MG63 (cell line): ENCODE data around the gene CPEB4. TPM values are rescaled to one million over a fixed set of nuclear protein-coding genes. Genes with fewer than 3 reads are reported as not detected.
A peak's percentile ranks its signal among the peaks of the same experiment; 100 is the strongest.

Source experiments
- DNase-seq: peaks from one replicate; pipeline ENCODE4 v3.0.0-alpha.2; 2020
- H3K27me3 ChIP-seq: fragments of 250-450 bp; sonication (Bioruptor Pico); 2 replicates; pipeline ENCODE4 v1.5.1; 2020; ENCODE audit warnings: mild to moderate bottlenecking, moderate library complexity
- H3K36me3 ChIP-seq: fragments of 250-450 bp; sonication (Bioruptor Pico); 2 replicates; pipeline ENCODE4 v1.5.1; 2020; ENCODE audit warnings: mild to moderate bottlenecking, moderate library complexity
- H3K4me3 ChIP-seq: fragments of 250-450 bp; sonication (Bioruptor Pico); 2 replicates; pipeline ENCODE4 v1.5.1; 2020; ENCODE audit warnings: mild to moderate bottlenecking, moderate library complexity
- H3K9me3 ChIP-seq: fragments of 250-450 bp; sonication (Bioruptor Pico); 2 replicates; pipeline ENCODE4 v1.5.1; 2020; ENCODE audit warnings: mild to moderate bottlenecking, moderate library complexity
- total RNA-seq: library from RNA; depleted of rRNA; stranded (reverse); fragments of >200 nt; shearing (Covaris generic); gene quantifications from 2 replicates; pipeline ENCODE4 v1.2.3, GENCODE V29; 2014; ENCODE audit warnings: low replicate concordance

The CPEB4 gene
- total RNA-seq, 1 experiment from 2014 or later = 3.6 TPM

DNA sequence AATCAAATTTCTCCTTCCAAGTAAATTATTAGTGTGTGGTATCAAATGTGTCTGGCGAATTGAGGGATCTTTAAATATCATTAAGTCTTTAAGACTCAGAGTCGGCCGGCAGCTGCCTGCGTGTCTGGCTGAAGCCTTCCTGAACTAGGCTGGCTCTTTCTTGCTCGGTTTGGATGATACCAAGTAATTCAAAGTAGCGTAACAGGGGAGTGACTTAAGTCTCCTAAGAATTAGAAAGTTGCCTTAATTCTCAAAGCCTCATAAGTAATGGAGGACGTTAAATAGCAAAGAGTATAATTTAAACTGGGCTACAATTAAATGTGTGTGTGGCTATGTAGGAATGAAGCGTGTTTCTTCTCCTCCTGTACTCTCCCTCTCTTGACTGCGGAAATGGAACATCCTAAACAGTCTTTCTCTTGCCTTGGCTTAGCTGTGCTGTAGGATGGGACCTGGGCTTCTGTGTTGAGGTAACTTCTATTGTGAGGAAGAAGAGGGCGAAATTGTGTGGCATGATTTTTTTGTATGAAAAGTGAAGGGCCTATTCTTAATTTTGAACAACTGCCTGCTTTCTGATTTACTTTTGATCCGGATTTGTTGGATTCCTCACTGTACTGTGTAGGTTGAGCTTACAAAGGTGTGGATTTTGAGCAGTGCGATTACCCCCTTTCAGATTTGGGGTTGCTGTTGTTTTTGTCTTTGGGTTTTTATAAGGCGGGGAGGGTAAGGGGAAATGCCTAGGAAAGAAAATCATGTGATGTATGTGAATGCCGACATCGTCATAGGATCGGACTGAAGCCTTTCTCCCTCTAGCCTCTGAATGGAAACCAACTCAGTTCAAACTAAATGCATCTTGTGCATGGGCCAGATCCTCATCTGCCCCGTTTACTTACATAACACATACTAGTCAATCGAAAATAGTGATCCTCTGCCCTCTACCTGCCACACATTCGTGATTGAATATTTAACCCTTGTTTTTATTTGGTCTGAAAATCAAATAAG, 29.9 kb downstream of the CPEB4 start:
- DNase-seq = peak; percentile 71
- Histone ChIP-seq H3K36me3 (no peaks in the 10 kb centered on the region), H3K4me3 (peak overlapping the region; percentile 51), H3K27me3 (no peaks in the 10 kb centered on the region), H3K9me3 (no peaks in the 10 kb centered on the region)

DNA sequence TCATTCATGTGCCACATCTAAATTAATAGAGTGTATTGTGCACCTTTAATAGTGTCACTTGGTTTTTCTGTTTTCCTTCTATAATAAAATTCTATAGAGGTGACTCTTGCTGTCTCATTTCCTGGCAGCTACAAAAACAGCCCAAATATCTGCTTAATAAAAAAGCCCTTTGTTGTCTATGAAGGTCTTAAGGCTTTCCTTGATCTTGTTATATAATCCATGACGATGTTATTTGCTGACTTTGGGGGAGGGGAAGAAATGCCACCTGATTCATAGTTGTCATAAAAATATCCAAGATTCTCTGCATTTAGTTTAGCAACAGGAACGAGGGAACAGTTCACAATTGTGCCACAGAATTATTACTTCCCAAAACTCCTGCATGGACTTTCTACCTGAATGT, 31.3 kb downstream of the CPEB4 start:
- no peak for DNase-seq
- Histone ChIP-seq H3K27me3 (no peaks in the 10 kb centered on the region), H3K36me3 (no peaks in the 10 kb centered on the region), H3K4me3 (no peak overlapping the region), H3K9me3 (no peaks in the 10 kb centered on the region)

DNA sequence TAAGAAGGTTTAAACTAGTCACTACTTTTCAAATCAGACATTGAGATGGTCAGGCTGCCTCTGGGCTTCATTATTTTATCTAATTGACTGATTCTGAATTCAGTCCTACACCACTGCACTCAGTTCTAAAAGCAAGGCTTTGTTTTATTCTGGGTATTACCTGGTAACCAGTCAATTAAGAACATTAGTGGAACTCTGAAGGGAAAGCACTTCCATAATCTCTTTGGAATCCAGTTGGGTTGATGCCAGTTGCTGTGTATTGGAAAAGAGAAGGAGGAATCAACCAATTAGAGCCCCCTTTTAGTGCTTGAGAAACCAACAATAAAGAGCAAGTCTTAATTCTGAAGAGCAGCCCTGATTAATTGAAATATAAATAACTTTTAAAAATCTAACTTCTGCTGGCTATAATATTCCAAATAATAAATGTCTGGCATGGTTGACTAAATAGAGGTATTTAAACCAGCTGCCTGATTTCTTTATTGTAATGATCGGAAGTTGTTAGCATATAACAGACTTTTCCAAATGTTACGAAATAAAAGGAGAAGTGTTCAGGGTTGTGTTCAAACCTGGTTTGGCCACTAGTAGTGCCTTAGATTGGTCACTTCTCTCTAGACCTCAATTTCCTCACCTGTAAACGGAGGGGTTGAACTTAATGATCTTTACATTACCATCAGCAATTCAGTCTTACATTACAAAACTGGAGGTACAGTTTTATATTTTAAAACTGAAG, 32.0 kb downstream of the CPEB4 start:
- no peak for DNase-seq
- no peaks in the 10 kb centered on the region for H3K27me3 ChIP-seq
- H3K36me3 ChIP-seq = no peaks in the 10 kb centered on the region
- no peak overlapping the region for H3K4me3 ChIP-seq
- no peaks in the 10 kb centered on the region for H3K9me3 ChIP-seq

DNA sequence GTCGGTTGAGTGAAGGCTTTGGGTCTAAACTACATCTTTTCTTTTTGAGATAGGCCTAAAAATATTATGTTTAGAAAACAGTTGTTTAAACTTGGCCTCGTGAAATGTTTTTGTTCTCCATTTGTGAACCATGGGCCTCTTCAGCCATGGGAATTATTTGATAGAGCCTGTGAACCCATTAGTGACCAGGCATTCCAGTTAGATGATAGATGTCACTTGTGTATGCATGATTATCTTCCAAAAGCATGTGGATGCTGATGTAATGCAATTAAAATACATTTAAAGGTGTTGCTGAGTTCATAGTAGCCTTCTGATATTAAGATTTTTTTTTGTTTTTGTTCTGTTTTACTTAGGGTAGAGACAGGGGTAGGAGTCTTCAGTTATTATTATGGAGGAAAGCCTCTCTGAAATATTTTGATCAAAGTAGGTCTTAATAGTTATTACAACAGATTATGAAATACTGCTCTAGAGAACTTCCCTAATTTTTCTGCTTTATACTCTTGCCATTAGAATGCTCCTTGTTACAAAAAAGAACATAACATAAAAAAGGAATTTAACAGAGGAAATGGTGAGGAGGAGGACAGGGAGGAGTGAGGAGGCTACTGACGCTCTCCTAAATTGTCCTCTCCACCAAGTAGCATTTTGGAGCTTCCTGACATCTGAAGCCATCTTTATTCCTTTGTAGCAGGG, 32.9 kb downstream of the CPEB4 start:
- Histone ChIP-seq H3K36me3 (no peaks in the 10 kb centered on the region), H3K27me3 (no peaks in the 10 kb centered on the region), H3K9me3 (no peaks in the 10 kb centered on the region), H3K4me3 (no peak overlapping the region)
- DNase-seq = no peak

DNA sequence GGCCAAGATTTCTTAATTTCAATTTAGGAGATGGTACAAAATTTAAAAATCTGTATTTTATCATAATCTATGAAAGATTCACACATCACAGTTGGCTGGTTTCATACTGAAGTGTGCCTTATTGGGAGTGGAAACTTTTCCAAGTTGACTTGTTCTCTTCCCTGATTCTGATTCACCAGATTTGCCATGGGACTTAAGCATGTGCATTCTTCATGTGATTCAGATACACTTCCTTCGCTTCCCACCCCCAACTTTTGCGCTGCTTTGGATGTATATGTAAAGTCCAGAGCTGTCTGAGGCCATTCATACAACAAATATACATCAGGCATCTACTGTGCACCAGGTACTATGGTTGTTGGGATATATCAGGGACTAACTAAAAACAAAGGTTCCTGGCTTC, 34.4 kb downstream of the CPEB4 start:
- H3K27me3 ChIP-seq = no peaks in the 10 kb centered on the region
- H3K36me3 ChIP-seq = no peaks in the 10 kb centered on the region
- H3K4me3 ChIP-seq = no peak overlapping the region
- no peak for DNase-seq
- no peaks in the 10 kb centered on the region for H3K9me3 ChIP-seq

- DNase-seq = no peak
- no peaks in the 10 kb centered on the region for H3K27me3 ChIP-seq
- no peaks in the 10 kb centered on the region for H3K36me3 ChIP-seq
- H3K9me3 ChIP-seq = no peaks in the 10 kb centered on the region
- H3K4me3 ChIP-seq = no peak overlapping the region
Measured at GRCh38 chr5:173923218-173924095, 35.3 kb downstream of the CPEB4 start.

DNA sequence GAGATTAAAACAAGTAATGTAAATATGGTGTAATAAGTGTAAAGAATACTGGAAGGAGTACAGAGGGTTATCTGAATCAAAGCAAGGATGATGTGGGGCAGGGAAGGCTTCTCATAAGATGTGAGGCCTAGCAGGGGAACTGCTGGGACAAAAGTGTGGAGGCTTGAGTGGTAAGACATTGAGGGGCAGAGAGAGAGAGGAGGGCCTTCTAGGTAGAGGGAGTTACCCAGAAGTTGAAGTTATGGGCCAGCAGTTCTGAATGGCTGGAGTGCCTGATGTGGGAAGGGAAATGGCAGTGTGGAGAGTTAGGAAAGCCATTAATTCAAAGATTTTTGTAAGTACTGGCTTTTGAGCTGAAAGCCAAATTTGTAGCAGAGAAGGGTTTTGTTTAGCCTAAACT, 36.8 kb downstream of the CPEB4 start:
- no peak for DNase-seq
- no peaks in the 10 kb centered on the region for H3K9me3 ChIP-seq
- no peak overlapping the region for H3K4me3 ChIP-seq
- no peaks in the 10 kb centered on the region for H3K27me3 ChIP-seq
- no peaks in the 10 kb centered on the region for H3K36me3 ChIP-seq

- H3K27me3 ChIP-seq = no peaks in the 10 kb centered on the region
- DNase-seq = peak; percentile 46
- H3K36me3 ChIP-seq = no peaks in the 10 kb centered on the region
Measured at GRCh38 chr5:173925449-173926071, 37.4 kb downstream of the CPEB4 start.

GRCh38 chr5:173926359-173926758, 38.2 kb downstream of the CPEB4 start:
- Histone ChIP-seq H3K27me3 (no peaks in the 10 kb centered on the region), H3K9me3 (no peaks in the 10 kb centered on the region), H3K36me3 (no peaks in the 10 kb centered on the region), H3K4me3 (no peak overlapping the region)
- DNase-seq = peak; percentile 56

More at GRCh38 chr5:173925449-173926071, 37.4 kb downstream of the CPEB4 start:
- no peak overlapping the region for H3K4me3 ChIP-seq
- H3K9me3 ChIP-seq = no peaks in the 10 kb centered on the region

DNA sequence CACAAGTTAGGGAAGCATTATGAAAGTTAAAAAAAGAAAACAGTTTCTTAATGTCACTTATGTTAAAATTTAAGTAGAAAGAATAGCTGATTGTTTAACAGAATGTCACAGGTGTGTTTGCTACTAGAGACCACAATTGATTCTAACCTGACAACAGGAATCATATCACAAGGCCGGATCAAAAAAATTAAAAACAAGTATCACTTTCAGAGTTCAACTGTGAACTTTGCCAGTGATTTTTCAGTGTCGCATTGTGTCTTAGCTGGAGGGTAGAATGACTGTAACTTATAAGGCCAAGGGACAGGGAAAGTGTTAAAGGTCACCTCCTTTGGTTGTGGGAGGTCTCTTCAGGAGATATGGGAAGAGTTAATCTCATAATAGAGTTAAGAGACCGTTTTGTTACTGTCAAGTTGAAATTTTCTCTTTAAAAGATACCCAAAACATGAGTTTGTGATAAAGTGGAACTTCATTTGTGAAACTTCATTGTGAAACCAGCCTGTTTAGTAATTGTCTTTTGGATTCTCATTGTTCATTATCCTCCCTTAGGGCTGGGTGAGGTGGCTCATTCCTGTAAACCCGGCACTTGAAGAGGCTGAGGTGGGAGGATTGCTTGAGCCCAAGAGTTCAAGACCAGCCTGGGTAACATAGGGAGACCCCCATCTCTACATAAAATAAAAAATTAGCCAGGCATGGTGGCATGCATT, 40.9 kb downstream of the CPEB4 start:
- DNase-seq = no peak
- Histone ChIP-seq H3K27me3 (no peaks in the 10 kb centered on the region), H3K4me3 (no peak overlapping the region), H3K9me3 (no peaks in the 10 kb centered on the region), H3K36me3 (no peaks in the 10 kb centered on the region)

DNA sequence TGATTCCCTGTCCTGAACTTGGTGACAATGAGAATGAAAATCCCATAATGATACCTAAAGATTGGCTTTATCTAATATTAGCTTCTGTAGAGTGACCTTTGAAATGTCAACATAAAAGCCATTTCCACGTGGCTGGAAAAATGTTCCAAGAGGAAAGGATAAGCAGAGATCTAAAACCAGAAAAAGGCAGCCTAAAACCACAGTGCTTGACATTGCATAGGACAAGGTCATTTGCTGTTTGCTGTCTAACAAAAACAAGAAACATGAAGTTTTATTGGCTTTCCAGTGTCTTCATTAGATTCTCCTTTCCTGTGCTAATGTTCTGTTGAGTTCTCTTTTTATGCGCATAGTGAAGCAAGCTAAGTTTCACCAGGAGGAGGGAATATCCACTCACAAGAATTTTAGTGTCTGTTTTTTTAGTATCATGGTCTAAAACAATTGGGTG, 44.6 kb downstream of the CPEB4 start:
- H3K27me3 ChIP-seq = no peaks in the 10 kb centered on the region
- H3K36me3 ChIP-seq = no peaks in the 10 kb centered on the region
- no peaks in the 10 kb centered on the region for H3K9me3 ChIP-seq
- H3K4me3 ChIP-seq = no peak overlapping the region
- no peak for DNase-seq

GRCh38 chr5:173933901-173934300, 45.8 kb downstream of the CPEB4 start:
- H3K4me3 ChIP-seq = no peak overlapping the region

GRCh38 chr5:173935396-173935795, 47.2 kb downstream of the CPEB4 start:
- Histone ChIP-seq H3K36me3 (no peaks in the 10 kb centered on the region), H3K4me3 (no peak overlapping the region), H3K27me3 (no peaks in the 10 kb centered on the region), H3K9me3 (no peaks in the 10 kb centered on the region)
- no peak for DNase-seq

More at GRCh38 chr5:173933901-173934300, 45.8 kb downstream of the CPEB4 start:
- H3K27me3 ChIP-seq = no peaks in the 10 kb centered on the region
- no peaks in the 10 kb centered on the region for H3K36me3 ChIP-seq
- DNase-seq = no peak
- no peaks in the 10 kb centered on the region for H3K9me3 ChIP-seq

GRCh38 chr5:173940269-173940668, 52.1 kb downstream of the CPEB4 start:
- Histone ChIP-seq H3K4me3 (no peak overlapping the region), H3K36me3 (no peaks in the 10 kb centered on the region), H3K27me3 (no peaks in the 10 kb centered on the region), H3K9me3 (no peaks in the 10 kb centered on the region)
- DNase-seq = no peak

DNA sequence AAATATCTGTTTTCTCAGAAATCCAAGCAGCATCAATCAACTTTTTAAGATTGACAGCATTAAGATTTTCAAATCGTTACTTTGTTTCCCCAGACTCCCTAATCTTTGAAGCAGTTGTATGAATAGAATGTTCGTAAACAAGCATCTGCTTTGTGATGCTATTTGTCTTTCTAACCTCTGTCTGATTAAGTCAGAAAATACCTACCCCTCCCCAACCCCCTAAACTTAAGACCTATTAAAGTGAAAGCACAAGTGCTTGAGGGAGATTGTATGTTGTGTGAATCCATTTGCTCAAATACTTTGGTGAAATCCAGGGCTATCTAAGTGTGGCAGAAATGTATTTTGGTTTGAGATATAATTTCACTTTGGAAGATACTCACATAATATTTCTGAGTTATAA, 53.0 kb downstream of the CPEB4 start:
- Histone ChIP-seq H3K9me3 (no peaks in the 10 kb centered on the region), H3K4me3 (no peak overlapping the region), H3K36me3 (no peaks in the 10 kb centered on the region), H3K27me3 (no peaks in the 10 kb centered on the region)
- DNase-seq = no peak
